ENCODE data around the gene MCMBP.

- TF ChIP-seq, protein P1, sequence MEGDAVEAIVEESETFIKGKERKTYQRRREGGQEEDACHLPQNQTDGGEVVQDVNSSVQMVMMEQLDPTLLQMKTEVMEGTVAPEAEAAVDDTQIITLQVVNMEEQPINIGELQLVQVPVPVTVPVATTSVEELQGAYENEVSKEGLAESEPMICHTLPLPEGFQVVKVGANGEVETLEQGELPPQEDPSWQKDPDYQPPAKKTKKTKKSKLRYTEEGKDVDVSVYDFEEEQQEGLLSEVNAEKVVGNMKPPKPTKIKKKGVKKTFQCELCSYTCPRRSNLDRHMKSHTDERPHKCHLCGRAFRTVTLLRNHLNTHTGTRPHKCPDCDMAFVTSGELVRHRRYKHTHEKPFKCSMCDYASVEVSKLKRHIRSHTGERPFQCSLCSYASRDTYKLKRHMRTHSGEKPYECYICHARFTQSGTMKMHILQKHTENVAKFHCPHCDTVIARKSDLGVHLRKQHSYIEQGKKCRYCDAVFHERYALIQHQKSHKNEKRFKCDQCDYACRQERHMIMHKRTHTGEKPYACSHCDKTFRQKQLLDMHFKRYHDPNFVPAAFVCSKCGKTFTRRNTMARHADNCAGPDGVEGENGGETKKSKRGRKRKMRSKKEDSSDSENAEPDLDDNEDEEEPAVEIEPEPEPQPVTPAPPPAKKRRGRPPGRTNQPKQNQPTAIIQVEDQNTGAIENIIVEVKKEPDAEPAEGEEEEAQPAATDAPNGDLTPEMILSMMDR (IDR thresholded peaks at IDR 0.05), result no peak
- no peak for TF ChIP-seq POLR2AphosphoS5 (IDR thresholded peaks at IDR 0.05; ENCODE audit: low read depth, low read length)
- TF ChIP-seq FOXM1 (IDR thresholded peaks at IDR 0.05; ENCODE audit: low read depth), result no peak
- TF ChIP-seq FOXJ3 (CRISPR knock-in tag; IDR thresholded peaks at IDR 0.05), result no peak
- TF ChIP-seq USF2 (IDR thresholded peaks at IDR 0.05; ENCODE audit: borderline replicate concordance, low read depth, low read length), result no peak
- no peak for TF ChIP-seq PBX3 (IDR thresholded peaks at IDR 0.05)
- no peak for TF ChIP-seq RAD21 (IDR thresholded peaks at IDR 0.05; ENCODE audit: low read length)
- TF ChIP-seq JUND (IDR thresholded peaks at IDR 0.05), result no peak
- no peak for TF ChIP-seq GABPA (IDR thresholded peaks at IDR 0.05; ENCODE audit: low read depth)
- no peak for TF ChIP-seq EP300 (IDR thresholded peaks at IDR 0.05; ENCODE audit: borderline replicate concordance in 1 of 2, low read depth in 1 of 2, low read length in 1 of 2)
- TF ChIP-seq EZH2phosphoT487 (IDR thresholded peaks at IDR 0.05; ENCODE audit: borderline replicate concordance, low read depth), result no peak
- TF ChIP-seq YY1 (IDR thresholded peaks at IDR 0.05; ENCODE audit: low read depth), result no peak
- no peak for TF ChIP-seq TEAD4 (IDR thresholded peaks at IDR 0.05; ENCODE audit: borderline replicate concordance, insufficient read depth)
- TF ChIP-seq FOSL2 (IDR thresholded peaks at IDR 0.05; ENCODE audit: borderline replicate concordance, low read depth), result no peak
These were observed 25.9 kb upstream of the MCMBP start for GRCh38 chr10:119898577-119898976.

Data from SK-N-SH (cell line).